Heart right ventricle (tissue), 16 donors: ENCODE data around the gene COL5A2. TPM values are rescaled to one million over a fixed set of nuclear protein-coding genes. Genes with fewer than 3 reads are reported as not detected.

Experiments used
- ATAC-seq, 8 donors: fragments of 200-7000 bp; cut with Tn5 transposase; one replicate each; pipeline ENCODE4 v1.9.1; 2020; ENCODE audit warnings: mild to moderate bottlenecking in 8 of 8, moderate library complexity in 8 of 8, moderate number of reproducible peaks in 1 of 8
- DNase-seq, 2 donors: peaks; one replicate each; pipeline ENCODE4 v3.0.0-alpha.2; 2020
- H3K27ac ChIP-seq, 10 donors: fragments of 200-600 bp; sonication (generic) in 2 of 10; one replicate each; pipeline versions ENCODE4 v1.5.0 to v1.8.0; 2020 to 2022; ENCODE audit warnings: mild to moderate bottlenecking in 3 of 10
- H3K27me3 ChIP-seq, 7 donors: fragments of 200-600 bp; one replicate each; pipeline ENCODE4 v1.8.0; 2021 to 2022; ENCODE audit warnings: mild to moderate bottlenecking in 2 of 7
- H3K36me3 ChIP-seq, 9 donors: fragments of 200-600 bp; sonication (generic) in 1 of 9; one replicate each; pipeline versions ENCODE4 v1.5.0 to v1.8.0; 2020 to 2022; ENCODE audit warnings: mild to moderate bottlenecking in 2 of 9
- H3K4me1 ChIP-seq, 9 donors: fragments of 200-600 bp; sonication (generic) in 1 of 9; one replicate each; pipeline versions ENCODE4 v1.5.0 to v1.8.0; 2020 to 2022; ENCODE audit warnings: mild to moderate bottlenecking in 4 of 9
- H3K4me3 ChIP-seq, 10 donors: fragments of 200-600 bp; sonication (generic) in 2 of 10; one replicate each; pipeline versions ENCODE4 v1.5.0 to v1.8.0; 2020 to 2022; ENCODE audit warnings: mild to moderate bottlenecking in 7 of 10, moderate library complexity in 2 of 10
- H3K9me3 ChIP-seq, 11 donors: fragments of 200-600 bp in 10 of 11; sonication (generic) in 2 of 11; one replicate each; pipeline versions ENCODE4 v1.5.0 to v1.8.0; 2013 to 2022; ENCODE audit warnings: mild to moderate bottlenecking in 2 of 11, control low read depth in 1 of 11, moderate library complexity in 1 of 11
- CTCF ChIP-seq, 9 donors: fragments of 200-600 bp; sonication (generic) in 2 of 9; IDR thresholded peaks; one replicate each; pipeline versions ENCODE4 v1.5.0 to v1.8.0; 2021 to 2022; ENCODE audit warnings: antibody characterized with exemption in 9 of 9, mild to moderate bottlenecking in 5 of 9, moderate library complexity in 1 of 9
- WGBS, 2 donors: extraction: QIAGEN DNeasy Blood & Tissue Kit; methylation state at CpG; one replicate each; pipeline ENCODE4 v1.1.7; 2013; ENCODE audit warnings: inconsistent platforms in 1 of 2; 5-methylcytosine and 5-hydroxymethylcytosine counted together
- intact Hi-C, 10 donors: fragments of 100-400 bp; cut with DNase I; formaldehyde crosslinking; loops; one replicate each; pipeline versions ENCODE4 v1.11.1 to v1.14.2; 2022
- polyA plus RNA-seq, 2 donors: library from polyadenylated mRNA; stranded (reverse); fragments of 200-250 nt; gene quantifications; one replicate each; pipeline ENCODE4 v1.2.3, GENCODE V29; 2013
- total RNA-seq, 10 donors: library from RNA; stranded (reverse); fragmentation: NEBNext Ultra II Directional in 3 of 10; extraction: Animal tissue kit (Norgen Biotek cat#: 25700) in 3 of 10; gene quantifications; one replicate each; pipeline versions ENCODE4 v1.2.1 to v1.2.4, GENCODE V29; 2021 to 2023
- donor health status: Arrhythmogenic right ventricular cardiomyopathy.
- donor health status: ischemic (EF 13 %, LVEDD 7.1; RV severe dilation, severe dysfunction).
- donor health status: healthy with polysubstance abuse.
- donor health status: DM: no; HTN: yes; CAD: no.
- donor health status: DM: no; HTN: no; CAD: no.
- donor health status: ischemic (EF 25% LVEDD 6.9; RV normal size, moderate dysfunction).
- donor health status: ischemic (EF 25% LVEDD 5.7; RV mildly dilated, moderate dysfunction).
- donor health status: healthy.
- donor health status: DM: yes; HTN: yes; CAD: no.
- donor health status: Ischemic cardiomyopathy.
- donor health status: ischemic (EF 35%, LVEDD 5.7; RV mildly dilated, moderate dysfunction).
- donor health status: nonischemic (EF 11% LVEDD 7.7; RV severe dilation, severe dysfunction).
- donor health status: DM: yes; HTN: yes; CAD: no.
- donor health status: PGD.
- donor health status: ischemic (EF 29% LVEDD 5.4; RV normal size, mild dysfunction).
- donor health status: nonischemic (EF 23%, LVEDD 6.1; RV moderate dilation, normal function).

Gene COL5A2
- total and polyA plus RNA-seq, 12 donors = 4.8 to 44.7 (median 8.7) TPM

- H3K27me3 ChIP-seq = no peaks in the 10 kb centered on the region
- no peaks in the 10 kb centered on the region for H3K4me1 ChIP-seq
- H3K4me3 ChIP-seq = no peak overlapping the region
- ATAC-seq (no peak), DNase-seq (no peak)
- intact Hi-C loops = no loop called here
- no peak overlapping the region for H3K27ac ChIP-seq
- no peaks in the 10 kb centered on the region for H3K9me3 ChIP-seq
- peaks cover 0 to 83% (median 0%) of the 10 kb centered on the region in 9 donors for H3K36me3 ChIP-seq
- WGBS, 2 donors = 95 to 96% methylated on average over 2 of the region's 2 CpGs
- no peak for TF ChIP-seq CTCF (IDR thresholded peaks at IDR 0.05)
Observed at GRCh38 chr2:189057316-189057715, 122.2 kb downstream of the COL5A2 start.

- peaks cover 0 to 82% (median 0%) of the 10 kb centered on the region in 9 donors for H3K36me3 ChIP-seq
- intact Hi-C loops = no loop called here
- no peaks in the 10 kb centered on the region for H3K4me1 ChIP-seq
- no peaks in the 10 kb centered on the region for H3K9me3 ChIP-seq
- no peak for TF ChIP-seq CTCF (IDR thresholded peaks at IDR 0.05)
- ATAC-seq (no peak), DNase-seq (no peak)
- no peak overlapping the region for H3K4me3 ChIP-seq
- WGBS, 2 donors = 79 to 85% methylated on average over 4 of the region's 4 CpGs
- H3K27ac ChIP-seq = no peak overlapping the region
- H3K27me3 ChIP-seq = no peaks in the 10 kb centered on the region
Observed at GRCh38 chr2:189056200-189057106, 123.1 kb downstream of the COL5A2 start.

GRCh38 chr2:189050165-189050712, 129.3 kb downstream of the COL5A2 start:
- 77 to 91% methylated on average over 7 of the region's 7 CpGs for WGBS, 2 donors
- Histone ChIP-seq H3K27ac (no peak overlapping the region), H3K27me3 (no peaks in the 10 kb centered on the region), H3K4me3 (no peak overlapping the region), H3K4me1 (no peaks in the 10 kb centered on the region), H3K36me3 (peaks cover 0 to 85% (median 0%) of the 10 kb centered on the region in 9 donors), H3K9me3 (no peaks in the 10 kb centered on the region)
- intact Hi-C loops = no loop called here
- no peak for DNase-seq
- TF ChIP-seq CTCF (IDR thresholded peaks at IDR 0.05) = no peak
- ATAC-seq = no peak

GRCh38 chr2:189049709-189050164, 129.8 kb downstream of the COL5A2 start:
- H3K4me1 ChIP-seq = no peaks in the 10 kb centered on the region
- ATAC-seq = no peak
- 97 to 100% methylated on average over 1 of the region's 1 CpG for WGBS, 2 donors
- no peak for TF ChIP-seq CTCF (IDR thresholded peaks at IDR 0.05)
- DNase-seq = no peak
- H3K27me3 ChIP-seq = no peaks in the 10 kb centered on the region
- peaks cover 0 to 88% (median 0%) of the 10 kb centered on the region in 9 donors for H3K36me3 ChIP-seq
- no peak overlapping the region for H3K4me3 ChIP-seq
- intact Hi-C loops = loop anchor here in 1 of 10 donors (10.0 kb wide), 1 partner anchor 55 kb away; no protein-coding TSS in a partner anchor
- no peak overlapping the region for H3K27ac ChIP-seq
- H3K9me3 ChIP-seq = no peaks in the 10 kb centered on the region
